Measurements from ENCODE around the gene ZMAT3.
"Not testable (repeated sequence)": the region's sequence is repeated elsewhere in the genome, so short reads cannot be mapped to it uniquely, and the experiment has no call there.

The ZMAT3 gene

GRCh38 chr3:179068779-179069530, 2.7 kb downstream of the ZMAT3 start:
- no peaks in the 10 kb centered on the region for H3K9me3 ChIP-seq (ENCODE audit: insufficient read depth, low read depth, low read length)
- H3K27ac ChIP-seq (ENCODE audit: low read length), result no peak overlapping the region
- no peaks in the 10 kb centered on the region for H3K4me1 ChIP-seq (ENCODE audit: insufficient read depth, low read length)
- no peak overlapping the region for H3K9ac ChIP-seq (ENCODE audit: low read depth, low read length)
- no peaks in the 10 kb centered on the region for H3K27me3 ChIP-seq (ENCODE audit: insufficient read depth, low read length)
- peaks cover 18% of the 10 kb centered on the region for H3K36me3 ChIP-seq (ENCODE audit: insufficient read depth, low read depth, low read length)
- H3K4me3 ChIP-seq (ENCODE audit: low read length), result no peak overlapping the region

DNA sequence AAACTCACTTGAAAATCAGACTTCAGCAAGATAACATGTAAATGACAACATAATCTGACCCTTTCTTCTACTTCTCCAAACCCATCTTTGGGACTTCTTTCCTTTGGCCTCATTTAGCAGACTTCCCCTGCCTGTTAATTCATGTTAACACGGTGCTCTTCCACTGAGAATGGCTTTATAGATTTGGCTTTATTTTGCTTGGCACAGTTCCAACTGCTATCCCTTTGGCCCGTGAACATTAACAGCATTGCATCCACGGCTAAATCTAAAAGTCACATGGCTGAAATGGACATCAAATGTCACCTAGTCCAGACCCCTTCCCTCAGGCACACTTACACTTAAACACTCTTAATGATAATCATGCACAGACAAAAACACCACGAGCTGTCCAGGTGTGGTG, 3.8 kb downstream of the ZMAT3 start:
- Histone ChIP-seq H3K9ac (ENCODE audit: low read depth, low read length) (no peak overlapping the region), H3K27ac (ENCODE audit: low read length) (no peak overlapping the region), H3K9me3 (ENCODE audit: insufficient read depth, low read depth, low read length) (no peaks in the 10 kb centered on the region), H3K27me3 (ENCODE audit: insufficient read depth, low read length) (no peaks in the 10 kb centered on the region), H3K4me1 (ENCODE audit: insufficient read depth, low read length) (no peaks in the 10 kb centered on the region), H3K4me3 (ENCODE audit: low read length) (no peak overlapping the region), H3K36me3 (ENCODE audit: insufficient read depth, low read depth, low read length) (peaks cover 18% of the 10 kb centered on the region)

- Histone ChIP-seq H3K36me3 (ENCODE audit: insufficient read depth, low read depth, low read length) (peaks cover 18% of the 10 kb centered on the region), H3K9ac (ENCODE audit: low read depth, low read length) (no peak overlapping the region), H3K9me3 (ENCODE audit: insufficient read depth, low read depth, low read length) (no peaks in the 10 kb centered on the region), H3K27me3 (ENCODE audit: insufficient read depth, low read length) (no peaks in the 10 kb centered on the region), H3K4me3 (ENCODE audit: low read length) (no peak overlapping the region), H3K27ac (ENCODE audit: low read length) (no peak overlapping the region), H3K4me1 (ENCODE audit: insufficient read depth, low read length) (no peaks in the 10 kb centered on the region; the same call in 1 of the 2 replicates)
Measured at GRCh38 chr3:179067291-179067690, 4.3 kb downstream of the ZMAT3 start.

- Histone ChIP-seq H3K36me3 (ENCODE audit: insufficient read depth, low read depth, low read length) (peaks cover 18% of the 10 kb centered on the region), H3K27ac (ENCODE audit: low read length) (no peak overlapping the region), H3K27me3 (ENCODE audit: insufficient read depth, low read length) (no peaks in the 10 kb centered on the region), H3K9me3 (ENCODE audit: insufficient read depth, low read depth, low read length) (no peaks in the 10 kb centered on the region), H3K4me3 (ENCODE audit: low read length) (no peak overlapping the region), H3K9ac (ENCODE audit: low read depth, low read length) (no peak overlapping the region), H3K4me1 (ENCODE audit: insufficient read depth, low read length) (peaks cover 3% of the 10 kb centered on the region; the same call in 1 of the 2 replicates)
Measured at GRCh38 chr3:179063945-179064560, 7.6 kb downstream of the ZMAT3 start.

DNA sequence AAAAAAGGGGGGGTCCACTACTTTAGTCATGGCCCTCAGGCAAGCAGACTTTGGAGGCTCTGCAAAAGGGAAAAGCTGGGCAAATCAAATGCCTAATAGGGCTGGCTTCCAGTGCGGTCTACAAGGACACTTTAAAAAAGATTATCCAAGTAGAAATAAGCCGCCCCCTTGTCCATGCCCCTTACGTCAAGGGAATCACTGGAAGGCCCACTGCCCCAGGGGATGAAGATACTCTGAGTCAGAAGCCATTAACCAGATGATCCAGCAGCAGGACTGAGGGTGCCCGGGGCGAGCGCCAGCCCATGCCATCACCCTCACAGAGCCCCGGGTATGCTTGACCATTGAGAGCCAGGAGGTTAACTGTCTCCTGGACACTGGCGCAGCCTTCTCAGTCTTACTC, 15.3 kb downstream of the ZMAT3 start:
- Histone ChIP-seq H3K36me3 (ENCODE audit: insufficient read depth, low read depth, low read length) (no peaks in the 10 kb centered on the region), H3K4me1 (ENCODE audit: insufficient read depth, low read length) (peaks cover 3% of the 10 kb centered on the region; the same call in 1 of the 2 replicates), H3K9me3 (ENCODE audit: insufficient read depth, low read depth, low read length) (no peaks in the 10 kb centered on the region), H3K27me3 (ENCODE audit: insufficient read depth, low read length) (no peaks in the 10 kb centered on the region), H3K27ac (ENCODE audit: low read length) (no peak overlapping the region), H3K4me3 (ENCODE audit: low read length) (no peak overlapping the region), H3K9ac (ENCODE audit: low read depth, low read length) (no peak overlapping the region)

GRCh38 chr3:179054565-179054964, 17.0 kb downstream of the ZMAT3 start:
- not testable (repeated sequence) for H3K9me3 ChIP-seq (ENCODE audit: insufficient read depth, low read depth, low read length); H3K4me1 ChIP-seq (ENCODE audit: insufficient read depth, low read length); H3K4me3 ChIP-seq (ENCODE audit: low read length); H3K27ac ChIP-seq (ENCODE audit: low read length); H3K36me3 ChIP-seq (ENCODE audit: insufficient read depth, low read depth, low read length); H3K9ac ChIP-seq (ENCODE audit: low read depth, low read length); H3K27me3 ChIP-seq (ENCODE audit: insufficient read depth, low read length)

GRCh38 chr3:179046497-179047353, 24.9 kb downstream of the ZMAT3 start:
- no peak overlapping the region for H3K27ac ChIP-seq (ENCODE audit: low read length)
- H3K4me3 ChIP-seq (ENCODE audit: low read length), result no peak overlapping the region
- H3K36me3 ChIP-seq (ENCODE audit: insufficient read depth, low read depth, low read length), result no peaks in the 10 kb centered on the region
- no peaks in the 10 kb centered on the region for H3K27me3 ChIP-seq (ENCODE audit: insufficient read depth, low read length)
- H3K4me1 ChIP-seq (ENCODE audit: insufficient read depth, low read length), result 0 out of 2 replicates have a peak, but pooled peaks cover 4% of the 10 kb centered on the region
- H3K9me3 ChIP-seq (ENCODE audit: insufficient read depth, low read depth, low read length), result no peaks in the 10 kb centered on the region
- no peak overlapping the region for H3K9ac ChIP-seq (ENCODE audit: low read depth, low read length)

GRCh38 chr3:179045719-179046402, 25.7 kb downstream of the ZMAT3 start:
- Histone ChIP-seq H3K9ac (ENCODE audit: low read depth, low read length) (no peak overlapping the region), H3K4me3 (ENCODE audit: low read length) (no peak overlapping the region), H3K27me3 (ENCODE audit: insufficient read depth, low read length) (no peaks in the 10 kb centered on the region), H3K27ac (ENCODE audit: low read length) (no peak overlapping the region), H3K9me3 (ENCODE audit: insufficient read depth, low read depth, low read length) (no peaks in the 10 kb centered on the region), H3K4me1 (ENCODE audit: insufficient read depth, low read length) (0 out of 2 replicates have a peak, but pooled peaks cover 4% of the 10 kb centered on the region), H3K36me3 (ENCODE audit: insufficient read depth, low read depth, low read length) (no peaks in the 10 kb centered on the region)

DNA sequence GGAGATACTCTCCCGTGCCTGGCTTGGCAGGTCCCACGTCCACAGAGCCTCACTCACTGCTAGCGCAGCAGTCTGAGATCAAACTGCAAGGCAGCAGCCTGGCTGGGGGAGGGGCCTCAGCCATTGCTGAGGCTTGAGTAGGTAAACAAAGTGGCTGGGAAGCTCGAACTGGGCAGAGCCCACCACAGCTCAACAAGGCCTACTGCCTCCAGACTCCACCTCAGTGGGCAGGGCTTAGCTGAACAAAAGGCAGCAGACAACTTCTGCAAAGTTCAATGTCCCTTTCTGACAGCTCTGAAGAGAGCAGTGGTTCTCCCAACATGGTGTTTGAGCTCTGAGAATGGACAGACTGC, 32.7 kb downstream of the ZMAT3 start:
- not testable (repeated sequence) for H3K9me3 ChIP-seq (ENCODE audit: insufficient read depth, low read depth, low read length); H3K36me3 ChIP-seq (ENCODE audit: insufficient read depth, low read depth, low read length); H3K27ac ChIP-seq (ENCODE audit: low read length); H3K4me1 ChIP-seq (ENCODE audit: insufficient read depth, low read length); H3K27me3 ChIP-seq (ENCODE audit: insufficient read depth, low read length); H3K4me3 ChIP-seq (ENCODE audit: low read length); H3K9ac ChIP-seq (ENCODE audit: low read depth, low read length)

- H3K27ac ChIP-seq (ENCODE audit: low read length), result no peak overlapping the region
- H3K4me3 ChIP-seq (ENCODE audit: low read length), result no peak overlapping the region
- no peaks in the 10 kb centered on the region for H3K36me3 ChIP-seq (ENCODE audit: insufficient read depth, low read depth, low read length)
Measured at GRCh38 chr3:179038216-179038898, 33.3 kb downstream of the ZMAT3 start.

DNA sequence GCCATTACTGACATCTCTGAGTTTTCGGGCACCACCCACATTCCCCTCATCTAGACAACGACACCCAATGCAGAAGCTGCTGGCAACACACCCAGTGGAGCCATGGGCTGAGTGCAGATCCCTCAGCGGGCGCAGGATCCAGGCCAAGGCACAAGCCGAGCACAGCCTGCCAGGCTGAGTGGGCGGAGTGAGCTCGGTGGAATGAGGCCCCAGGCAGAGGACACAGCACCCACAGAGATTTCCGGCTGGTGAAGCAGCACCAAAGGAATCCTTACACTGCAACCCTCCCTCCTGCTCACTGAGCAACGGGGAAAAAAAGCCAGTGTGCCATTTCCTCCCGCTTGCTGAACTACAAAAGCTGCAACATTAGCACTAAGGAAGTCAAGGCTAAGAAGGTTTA, 34.3 kb downstream of the ZMAT3 start:
- Histone ChIP-seq H3K27ac (ENCODE audit: low read length) (no peak overlapping the region), H3K36me3 (ENCODE audit: insufficient read depth, low read depth, low read length) (no peaks in the 10 kb centered on the region), H3K27me3 (ENCODE audit: insufficient read depth, low read length) (no peaks in the 10 kb centered on the region), H3K4me1 (ENCODE audit: insufficient read depth, low read length) (no peaks in the 10 kb centered on the region), H3K4me3 (ENCODE audit: low read length) (no peak overlapping the region), H3K9ac (ENCODE audit: low read depth, low read length) (no peak overlapping the region), H3K9me3 (ENCODE audit: insufficient read depth, low read depth, low read length) (no peaks in the 10 kb centered on the region)

More at GRCh38 chr3:179038216-179038898, 33.3 kb downstream of the ZMAT3 start:
- Histone ChIP-seq H3K9ac (ENCODE audit: low read depth, low read length) (no peak overlapping the region), H3K4me1 (ENCODE audit: insufficient read depth, low read length) (no peaks in the 10 kb centered on the region), H3K9me3 (ENCODE audit: insufficient read depth, low read depth, low read length) (no peaks in the 10 kb centered on the region), H3K27me3 (ENCODE audit: insufficient read depth, low read length) (no peaks in the 10 kb centered on the region)
